Measurements from ENCODE around the gene JAG2.

Gene JAG2

GRCh38 chr14:105165761-105166485 lies 2.7 kb downstream of the JAG2 start:
- no peak for DNase-seq (ENCODE audit: low read depth, low spot score)
- H3K4me3 ChIP-seq (ENCODE audit: low read depth, low read length): no peak overlapping the region
- POLR2A ChIA-PET: interaction anchor here (1.1 kb wide), 1 partner anchor 11 kb away, joined by 5 read pairs; no protein-coding TSS in a partner anchor
- CTCF ChIA-PET: no interaction called here
- TF ChIP-seq CTCF (IDR thresholded peaks at IDR 0.05; ENCODE audit: insufficient read depth, low read length, missing control alignments): no peak

- H3K4me3 ChIP-seq (ENCODE audit: low read depth, low read length): no peak overlapping the region
- ChIA-PET CTCF (no interaction called here), POLR2A (interaction anchor here (1.1 kb wide), 1 partner anchor 12 kb away, joined by 5 read pairs; no protein-coding TSS in a partner anchor)
- no peak for DNase-seq (ENCODE audit: low read depth, low spot score)
- TF ChIP-seq CTCF (IDR thresholded peaks at IDR 0.05; ENCODE audit: insufficient read depth, low read length, missing control alignments): no peak
Measured at GRCh38 chr14:105165134-105165704, 3.4 kb downstream of the JAG2 start.

GRCh38 chr14:105163040-105163742 lies 5.4 kb downstream of the JAG2 start:
- DNase-seq (ENCODE audit: low read depth, low spot score): no peak
- POLR2A ChIA-PET: no interaction called here
- CTCF ChIA-PET: interaction anchor here (0.5 kb wide), 1 partner anchor 182 kb away, joined by 4 read pairs; no protein-coding TSS in a partner anchor
- H3K4me3 ChIP-seq (ENCODE audit: low read depth, low read length): no peak overlapping the region
- no peak for TF ChIP-seq CTCF (IDR thresholded peaks at IDR 0.05; ENCODE audit: insufficient read depth, low read length, missing control alignments)

DNA sequence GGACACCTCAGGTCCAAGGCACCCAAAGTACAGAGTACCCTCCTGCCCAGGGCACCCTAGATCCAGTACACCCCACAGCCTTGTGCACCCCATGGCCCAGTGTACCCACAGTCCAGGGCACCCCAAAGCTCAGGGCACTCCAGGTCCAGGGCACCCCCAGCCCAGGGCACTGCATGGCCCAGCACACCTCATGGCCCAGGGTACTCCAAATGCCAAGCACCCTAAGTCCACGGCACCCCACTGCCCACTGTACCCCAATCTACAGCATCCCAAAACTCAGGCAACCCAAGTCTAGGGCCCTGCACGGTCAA lies 6.0 kb downstream of the JAG2 start:
- ChIA-PET POLR2A (no interaction called here), CTCF (no interaction called here)
- TF ChIP-seq CTCF (IDR thresholded peaks at IDR 0.05; ENCODE audit: insufficient read depth, low read length, missing control alignments): no peak
- H3K4me3 ChIP-seq (ENCODE audit: low read depth, low read length): no peak overlapping the region
- no peak for DNase-seq (ENCODE audit: low read depth, low spot score)

GRCh38 chr14:105161964-105162668 lies 6.5 kb downstream of the JAG2 start:
- H3K4me3 ChIP-seq (ENCODE audit: low read depth, low read length): no peak overlapping the region
- CTCF ChIA-PET: no interaction called here
- TF ChIP-seq CTCF (IDR thresholded peaks at IDR 0.05; ENCODE audit: insufficient read depth, low read length, missing control alignments): no peak
- POLR2A ChIA-PET: no interaction called here
- peak; percentile 19 for DNase-seq (ENCODE audit: low read depth, low spot score)

- CTCF ChIA-PET: no interaction called here
- H3K4me3 ChIP-seq (ENCODE audit: low read depth, low read length): no peak overlapping the region
- TF ChIP-seq CTCF (IDR thresholded peaks at IDR 0.05; ENCODE audit: insufficient read depth, low read length, missing control alignments): no peak
- POLR2A ChIA-PET: no interaction called here
- no peak for DNase-seq (ENCODE audit: low read depth, low spot score)
Measured at GRCh38 chr14:105161309-105161708, 7.3 kb downstream of the JAG2 start.
